Fibroblast of the aortic adventitia (primary cell): ENCODE results near the gene CCL5. TPM values are rescaled to one million over a fixed set of nuclear protein-coding genes. Genes with fewer than 3 reads are reported as not detected.

Experiments used
- DNase-seq: peaks from one replicate; pipeline ENCODE4 v3.0.0-alpha.2; 2010; ENCODE audit warnings: low read depth
- H3K4me3 ChIP-seq: 2 replicates; pipeline ENCODE4 v1.5.1; 2011; ENCODE audit warnings: low read depth, mild to moderate bottlenecking, control low read depth, low read length, moderate library complexity
- total RNA-seq: library from RNA; depleted of rRNA; stranded (reverse); fragments of >200 nt; gene quantifications from 2 replicates; pipeline ENCODE4 v1.2.3, GENCODE V29; 2012; ENCODE audit warnings: low replicate concordance
- TF ChIP-seq, protein P1 (sequence below): IDR thresholded peaks from 2 replicates; pipeline ENCODE4 v1.5.1; 2011; ENCODE audit warnings: mild to moderate bottlenecking, low read length, control low read depth, inconsistent platforms; ENCODE audit not compliant: insufficient read depth

CCL5 gene
- total RNA-seq, 1 donor = not detected

- no peak overlapping the region for H3K4me3 ChIP-seq
- TF ChIP-seq, protein P1, sequence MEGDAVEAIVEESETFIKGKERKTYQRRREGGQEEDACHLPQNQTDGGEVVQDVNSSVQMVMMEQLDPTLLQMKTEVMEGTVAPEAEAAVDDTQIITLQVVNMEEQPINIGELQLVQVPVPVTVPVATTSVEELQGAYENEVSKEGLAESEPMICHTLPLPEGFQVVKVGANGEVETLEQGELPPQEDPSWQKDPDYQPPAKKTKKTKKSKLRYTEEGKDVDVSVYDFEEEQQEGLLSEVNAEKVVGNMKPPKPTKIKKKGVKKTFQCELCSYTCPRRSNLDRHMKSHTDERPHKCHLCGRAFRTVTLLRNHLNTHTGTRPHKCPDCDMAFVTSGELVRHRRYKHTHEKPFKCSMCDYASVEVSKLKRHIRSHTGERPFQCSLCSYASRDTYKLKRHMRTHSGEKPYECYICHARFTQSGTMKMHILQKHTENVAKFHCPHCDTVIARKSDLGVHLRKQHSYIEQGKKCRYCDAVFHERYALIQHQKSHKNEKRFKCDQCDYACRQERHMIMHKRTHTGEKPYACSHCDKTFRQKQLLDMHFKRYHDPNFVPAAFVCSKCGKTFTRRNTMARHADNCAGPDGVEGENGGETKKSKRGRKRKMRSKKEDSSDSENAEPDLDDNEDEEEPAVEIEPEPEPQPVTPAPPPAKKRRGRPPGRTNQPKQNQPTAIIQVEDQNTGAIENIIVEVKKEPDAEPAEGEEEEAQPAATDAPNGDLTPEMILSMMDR = no peak
- DNase-seq = no peak
Observed at GRCh38 chr17:35855965-35856364, 24.2 kb downstream of the CCL5 start.

GRCh38 chr17:35849469-35850348, 30.5 kb downstream of the CCL5 start:
- DNase-seq = peak; percentile 83
- TF ChIP-seq, protein P1 = peak; percentile 79
- no peak overlapping the region for H3K4me3 ChIP-seq

DNA sequence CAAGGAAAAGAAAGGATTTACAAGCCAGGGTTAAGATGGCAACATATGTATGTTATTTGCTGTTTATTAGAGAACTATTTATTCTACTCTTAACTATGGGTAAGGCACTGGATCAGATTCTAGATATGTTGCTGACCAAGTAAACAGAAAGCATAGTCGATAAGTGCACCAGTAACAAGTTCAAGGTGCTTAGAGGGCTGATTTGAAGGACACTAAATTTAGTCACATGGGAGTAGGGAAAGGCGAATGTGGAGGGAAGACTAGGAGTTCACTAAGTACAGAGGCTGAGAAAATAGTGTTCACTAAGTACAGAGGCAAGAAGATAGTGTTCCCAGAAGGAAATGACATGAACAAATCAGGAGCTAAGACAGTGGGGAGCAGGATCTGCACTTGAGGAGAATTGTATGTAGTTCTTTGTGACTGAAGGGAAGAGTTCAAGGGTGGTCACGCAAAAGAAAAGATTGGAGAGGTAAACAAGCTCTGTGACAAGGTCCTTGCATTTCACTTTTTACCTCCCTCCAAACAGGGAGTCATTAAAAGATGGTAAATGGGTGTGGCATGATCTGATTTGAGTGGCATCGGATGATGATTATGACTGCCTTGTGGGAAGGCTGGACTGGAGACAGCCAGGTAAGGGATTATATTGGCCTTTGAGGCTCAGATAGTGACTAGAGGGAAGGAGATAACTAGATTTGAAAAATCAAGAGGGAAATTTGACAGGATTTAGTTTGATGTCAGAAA, 32.4 kb downstream of the CCL5 start:
- TF ChIP-seq, protein P1 = no peak

DNA sequence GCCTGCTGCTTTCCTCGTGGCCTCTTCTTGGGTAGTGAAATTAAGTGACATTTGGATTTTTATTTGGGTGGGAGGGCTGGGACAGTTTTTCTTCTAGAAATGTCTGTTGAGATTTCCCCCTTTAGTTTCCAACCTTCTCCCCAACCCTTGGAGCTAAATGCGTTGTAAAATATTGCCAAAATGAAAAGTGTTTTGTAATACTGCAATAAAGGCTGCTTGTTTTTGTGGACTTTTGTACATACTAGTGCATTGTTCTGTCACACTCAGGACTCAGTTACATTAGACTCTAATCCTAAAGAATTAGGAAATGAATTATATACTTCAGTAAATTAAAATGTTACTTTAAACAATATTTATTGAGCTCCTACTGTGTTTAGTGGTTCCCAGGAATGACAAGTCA, 33.2 kb downstream of the CCL5 start:
- no peak for DNase-seq
- TF ChIP-seq, protein P1 = no peak
- H3K4me3 ChIP-seq = no peak overlapping the region

More for the DNA sequence above, 32.4 kb downstream of the CCL5 start:
- DNase-seq = no peak
- no peak overlapping the region for H3K4me3 ChIP-seq

GRCh38 chr17:35846055-35846809, 33.9 kb downstream of the CCL5 start:
- no peak overlapping the region for H3K4me3 ChIP-seq
- TF ChIP-seq, protein P1 = no peak
- peak; percentile 14 for DNase-seq

DNA sequence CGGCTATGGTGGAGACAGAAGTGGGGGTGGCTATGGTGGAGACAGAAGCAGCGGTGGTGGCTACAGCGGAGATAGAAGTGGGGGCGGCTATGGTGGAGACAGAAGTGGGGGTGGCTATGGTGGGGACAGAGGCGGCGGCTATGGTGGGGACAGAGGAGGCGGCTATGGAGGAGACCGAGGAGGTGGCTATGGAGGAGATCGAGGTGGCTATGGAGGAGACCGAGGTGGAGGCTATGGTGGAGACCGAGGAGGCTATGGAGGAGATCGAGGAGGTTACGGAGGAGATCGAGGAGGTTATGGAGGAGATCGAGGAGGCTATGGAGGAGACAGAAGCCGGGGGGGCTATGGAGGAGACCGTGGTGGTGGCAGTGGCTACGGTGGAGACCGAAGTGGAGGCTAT, 35.6 kb downstream of the CCL5 start:
- DNase-seq = no peak
- no peak overlapping the region for H3K4me3 ChIP-seq
- TF ChIP-seq, protein P1 = no peak
